B cell (primary cell): ENCODE data around the gene LDLRAD3.

Experiments
- EZH2 ChIP-seq: IDR thresholded peaks from 2 replicates; pipeline ENCODE4 v1.6.1; 2012; ENCODE audit warnings: borderline replicate concordance, low read depth, mild to moderate bottlenecking, moderate library complexity, low read length; ENCODE audit not compliant: insufficient read depth, poor library complexity, severe bottlenecking
- TF ChIP-seq, protein P1 (sequence below): fragments of 200-600 bp; IDR thresholded peaks from one replicate; pipeline ENCODE4 v1.8.0; 2022; ENCODE audit warnings: antibody characterized with exemption, mild to moderate bottlenecking

DNA sequence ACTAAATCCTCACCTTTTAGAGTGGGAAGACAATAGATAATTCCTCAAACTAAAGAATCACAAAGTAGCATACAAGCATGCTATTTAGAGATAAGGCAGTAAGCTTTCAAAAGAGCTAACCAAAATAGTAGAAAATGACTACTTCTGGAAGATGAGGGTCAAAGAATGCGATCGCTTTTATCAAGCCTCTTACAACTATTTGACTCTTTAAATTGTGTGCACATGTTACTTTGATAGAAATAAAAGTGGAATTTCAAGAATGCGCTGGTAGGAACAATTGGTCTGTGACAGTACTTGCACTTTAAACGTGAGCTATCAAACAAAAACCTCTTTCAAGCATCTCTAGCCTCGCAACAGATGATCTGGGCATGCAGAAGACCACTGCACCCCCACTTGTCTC, 248.1 kb downstream of the LDLRAD3 start:
- TF ChIP-seq, protein P1, sequence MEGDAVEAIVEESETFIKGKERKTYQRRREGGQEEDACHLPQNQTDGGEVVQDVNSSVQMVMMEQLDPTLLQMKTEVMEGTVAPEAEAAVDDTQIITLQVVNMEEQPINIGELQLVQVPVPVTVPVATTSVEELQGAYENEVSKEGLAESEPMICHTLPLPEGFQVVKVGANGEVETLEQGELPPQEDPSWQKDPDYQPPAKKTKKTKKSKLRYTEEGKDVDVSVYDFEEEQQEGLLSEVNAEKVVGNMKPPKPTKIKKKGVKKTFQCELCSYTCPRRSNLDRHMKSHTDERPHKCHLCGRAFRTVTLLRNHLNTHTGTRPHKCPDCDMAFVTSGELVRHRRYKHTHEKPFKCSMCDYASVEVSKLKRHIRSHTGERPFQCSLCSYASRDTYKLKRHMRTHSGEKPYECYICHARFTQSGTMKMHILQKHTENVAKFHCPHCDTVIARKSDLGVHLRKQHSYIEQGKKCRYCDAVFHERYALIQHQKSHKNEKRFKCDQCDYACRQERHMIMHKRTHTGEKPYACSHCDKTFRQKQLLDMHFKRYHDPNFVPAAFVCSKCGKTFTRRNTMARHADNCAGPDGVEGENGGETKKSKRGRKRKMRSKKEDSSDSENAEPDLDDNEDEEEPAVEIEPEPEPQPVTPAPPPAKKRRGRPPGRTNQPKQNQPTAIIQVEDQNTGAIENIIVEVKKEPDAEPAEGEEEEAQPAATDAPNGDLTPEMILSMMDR = no peak
- no peak for TF ChIP-seq EZH2
